HEK293 (cell line): ENCODE data around the gene TMEM51.

ENCODE experiments used
- HOXA7 ChIP-seq: sonication (generic); formaldehyde crosslinking; IDR thresholded peaks from 2 replicates; pipeline ENCODE4 v1.8.1; 2022; ENCODE audit warnings: missing genetic modification reagents, borderline replicate concordance
- KLF10 ChIP-seq: fragments of 450-650 bp; IDR thresholded peaks from 2 replicates; pipeline ENCODE4 v1.5.1; 2018; ENCODE audit warnings: missing biosample characterization, mild to moderate bottlenecking, missing genetic modification characterization
- MEIS1 ChIP-seq: sonication (generic); formaldehyde crosslinking; IDR thresholded peaks from 2 replicates; pipeline ENCODE4 v1.8.1; 2022; ENCODE audit warnings: missing genetic modification reagents, mild to moderate bottlenecking, borderline replicate concordance
- ZBTB21 ChIP-seq: fragments of 450-650 bp; formaldehyde crosslinking; IDR thresholded peaks from 2 replicates; pipeline ENCODE4 v1.5.1; 2017; ENCODE audit warnings: missing biosample characterization, missing genetic modification characterization
- ZFHX2 ChIP-seq: fragments of 450-650 bp; formaldehyde crosslinking; conservative IDR thresholded peaks from 2 replicates; pipeline ENCODE4 v1.5.1; 2016; ENCODE audit warnings: missing biosample characterization, missing genetic modification characterization
- ZNF121 ChIP-seq: fragments of 450-650 bp; formaldehyde crosslinking; IDR thresholded peaks from 2 replicates; pipeline ENCODE4 v1.5.1; 2016; ENCODE audit warnings: missing biosample characterization, missing genetic modification characterization
- ZNF350 ChIP-seq: fragments of 450-650 bp; formaldehyde crosslinking; IDR thresholded peaks from 2 replicates; pipeline ENCODE4 v1.5.0; 2017; ENCODE audit warnings: missing biosample characterization, mild to moderate bottlenecking, missing genetic modification characterization
- ZNF513 ChIP-seq: fragments of 450-650 bp; IDR thresholded peaks from 2 replicates; pipeline ENCODE4 v1.5.1; 2018; ENCODE audit warnings: missing biosample characterization, missing genetic modification characterization
- ZNF600 ChIP-seq: fragments of 450-650 bp; formaldehyde crosslinking; IDR thresholded peaks from 2 replicates; pipeline ENCODE4 v1.5.1; 2016; ENCODE audit warnings: missing biosample characterization, missing genetic modification characterization
- ZNF660 ChIP-seq: fragments of 450-650 bp; IDR thresholded peaks from 2 replicates; pipeline ENCODE4 v1.5.1; 2018; ENCODE audit warnings: missing biosample characterization, mild to moderate bottlenecking, missing genetic modification characterization
- ZNF707 ChIP-seq: fragments of 450-650 bp; formaldehyde crosslinking; IDR thresholded peaks from 2 replicates; pipeline ENCODE4 v1.5.1; 2016; ENCODE audit warnings: missing biosample characterization, missing genetic modification characterization
- ZNF837 ChIP-seq: fragments of 450-650 bp; formaldehyde crosslinking; IDR thresholded peaks from 2 replicates; pipeline ENCODE4 v1.5.1; 2016; ENCODE audit warnings: missing biosample characterization, missing genetic modification characterization
- TF ChIP-seq, protein P1 (sequence below): fragments of 450-650 bp; formaldehyde crosslinking; IDR thresholded peaks from 2 replicates; pipeline ENCODE4 v1.5.1; 2016; ENCODE audit warnings: missing biosample characterization, missing genetic modification characterization

GRCh38 chr1:15257309-15257708 lies 103.8 kb downstream of the TMEM51 start:
- no peak for TF ChIP-seq MEIS1 (CRISPR knock-in tag)
- no peak for TF ChIP-seq ZNF660 (tag by site-specific recombination)
- TF ChIP-seq, protein P1, sequence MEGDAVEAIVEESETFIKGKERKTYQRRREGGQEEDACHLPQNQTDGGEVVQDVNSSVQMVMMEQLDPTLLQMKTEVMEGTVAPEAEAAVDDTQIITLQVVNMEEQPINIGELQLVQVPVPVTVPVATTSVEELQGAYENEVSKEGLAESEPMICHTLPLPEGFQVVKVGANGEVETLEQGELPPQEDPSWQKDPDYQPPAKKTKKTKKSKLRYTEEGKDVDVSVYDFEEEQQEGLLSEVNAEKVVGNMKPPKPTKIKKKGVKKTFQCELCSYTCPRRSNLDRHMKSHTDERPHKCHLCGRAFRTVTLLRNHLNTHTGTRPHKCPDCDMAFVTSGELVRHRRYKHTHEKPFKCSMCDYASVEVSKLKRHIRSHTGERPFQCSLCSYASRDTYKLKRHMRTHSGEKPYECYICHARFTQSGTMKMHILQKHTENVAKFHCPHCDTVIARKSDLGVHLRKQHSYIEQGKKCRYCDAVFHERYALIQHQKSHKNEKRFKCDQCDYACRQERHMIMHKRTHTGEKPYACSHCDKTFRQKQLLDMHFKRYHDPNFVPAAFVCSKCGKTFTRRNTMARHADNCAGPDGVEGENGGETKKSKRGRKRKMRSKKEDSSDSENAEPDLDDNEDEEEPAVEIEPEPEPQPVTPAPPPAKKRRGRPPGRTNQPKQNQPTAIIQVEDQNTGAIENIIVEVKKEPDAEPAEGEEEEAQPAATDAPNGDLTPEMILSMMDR (tag by site-specific recombination) = no peak
- no peak for TF ChIP-seq HOXA7 (CRISPR knock-in tag)
- no peak for TF ChIP-seq ZNF121 (tag by site-specific recombination)
- TF ChIP-seq ZBTB21 (tag by site-specific recombination) = no peak
- no peak for TF ChIP-seq ZNF837 (tag by site-specific recombination)
- TF ChIP-seq ZNF513 (tag by site-specific recombination) = no peak
- no peak for TF ChIP-seq ZNF600 (tag by site-specific recombination)
- TF ChIP-seq KLF10 (tag by site-specific recombination) = no peak
- TF ChIP-seq ZNF707 (tag by site-specific recombination) = no peak
- TF ChIP-seq ZFHX2 (tag by site-specific recombination) = no peak
- no peak for TF ChIP-seq ZNF350
